CD14-positive monocyte (primary cell): ENCODE results near the gene OR7G1. TPM values are rescaled to one million over a fixed set of nuclear protein-coding genes. Genes with fewer than 3 reads are reported as not detected.

Source experiments
- DNase-seq, 3 donors: peaks; one replicate each; pipeline ENCODE4 v3.0.0-alpha.2; 2011 to 2022
- H2AFZ ChIP-seq: 2 replicates; pipeline ENCODE4 v1.6.0; 2012; ENCODE audit warnings: mild to moderate bottlenecking, low read depth, low read length, inconsistent platforms; ENCODE audit not compliant: insufficient read depth, poor library complexity, severe bottlenecking
- H3K27ac ChIP-seq, 2 donors: 1 replicate in 1 of 2; 2 replicates in 1 of 2; pipeline ENCODE4 v1.5.1; 2012 to 2013; ENCODE audit warnings: low read length in 2 of 2, control low read depth in 1 of 2, inconsistent platforms in 1 of 2, low read depth in 1 of 2, mild to moderate bottlenecking in 1 of 2
- H3K27me3 ChIP-seq, 2 donors: one replicate each; pipeline versions ENCODE4 v1.6.0 to v1.6.1; 2011 to 2013; ENCODE audit warnings: low read length in 2 of 2; ENCODE audit not compliant: control insufficient read depth in 2 of 2, insufficient read depth in 2 of 2
- H3K36me3 ChIP-seq, 2 donors: replicated peaks in 1 of 2; 1 replicate in 1 of 2; 2 replicates in 1 of 2; pipeline versions ENCODE4 v1.5.1 to v1.6.1; 2012 to 2013; ENCODE audit warnings: low read length in 2 of 2, control low read depth in 1 of 2, inconsistent platforms in 1 of 2, mild to moderate bottlenecking in 1 of 2; ENCODE audit not compliant: insufficient read depth in 2 of 2, control insufficient read depth in 1 of 2
- H3K4me1 ChIP-seq, 2 donors: 1 replicate in 1 of 2; 2 replicates in 1 of 2; pipeline versions ENCODE4 v1.5.1 to v1.6.1; 2012 to 2013; ENCODE audit warnings: low read length in 2 of 2, control low read depth in 1 of 2, inconsistent platforms in 1 of 2, mild to moderate bottlenecking in 1 of 2, moderate library complexity in 1 of 2; ENCODE audit not compliant: insufficient read depth in 2 of 2, control insufficient read depth in 1 of 2
- H3K4me2 ChIP-seq: replicated peaks from 2 replicates; pipeline ENCODE3; 2012; ENCODE audit warnings: low read length, moderate library complexity, mild to moderate bottlenecking; ENCODE audit not compliant: poor library complexity, severe bottlenecking; ENCODE audit errors: extremely low read depth
- H3K4me3 ChIP-seq, 3 experiments: fragments of 200-600 bp in 1 of 3; sonication (generic) in 1 of 3; replicated peaks in 1 of 3; 1 replicate in 2 of 3; 2 replicates in 1 of 3; pipeline ENCODE4 v1.5.1; 2011 to 2013; ENCODE audit warnings: low read length in 3 of 3, mild to moderate bottlenecking in 3 of 3, control low read depth in 2 of 3, low read depth in 2 of 3, inconsistent platforms in 1 of 3, moderate library complexity in 1 of 3
- H3K79me2 ChIP-seq: 2 replicates; pipeline ENCODE4 v1.6.0; 2012; ENCODE audit warnings: mild to moderate bottlenecking, control low read depth, inconsistent platforms, low read length, moderate library complexity; ENCODE audit not compliant: insufficient read depth
- H3K9ac ChIP-seq: 2 replicates; pipeline ENCODE4 v1.6.0; 2017; ENCODE audit warnings: low read length, mild to moderate bottlenecking; ENCODE audit not compliant: insufficient read depth, poor library complexity, severe bottlenecking
- H3K9me3 ChIP-seq, 2 donors: replicated peaks in 1 of 2; 1 replicate in 1 of 2; 2 replicates in 1 of 2; pipeline versions ENCODE4 v1.5.1 to v1.6.1; 2012 to 2013; ENCODE audit warnings: low read length in 2 of 2, control low read depth in 1 of 2; ENCODE audit not compliant: control insufficient read depth in 1 of 2, insufficient read depth in 1 of 2
- H4K20me1 ChIP-seq: 2 replicates; pipeline ENCODE4 v1.6.0; 2012; ENCODE audit warnings: mild to moderate bottlenecking, low read length, control low read depth, moderate library complexity; ENCODE audit not compliant: insufficient read depth
- H3K27ac Mint-ChIP-seq, 7 donors: one replicate each; pipeline ENCODE4 v1.8.0; 2020; ENCODE audit warnings: mild to moderate bottlenecking in 7 of 7, mixed read lengths in 7 of 7, moderate library complexity in 6 of 7, inconsistent platforms in 2 of 7
- H3K27me3 Mint-ChIP-seq, 3 donors: one replicate each; pipeline ENCODE4 v1.8.0; 2021 to 2022; ENCODE audit warnings: low read depth in 3 of 3, mild to moderate bottlenecking in 3 of 3, mixed read lengths in 3 of 3, moderate library complexity in 3 of 3, inconsistent platforms in 1 of 3
- H3K36me3 Mint-ChIP-seq, 2 donors: one replicate each; pipeline ENCODE4 v1.8.0; 2020; ENCODE audit warnings: mixed read lengths in 2 of 2, inconsistent platforms in 1 of 2, mild to moderate bottlenecking in 1 of 2
- H3K4me1 Mint-ChIP-seq: one replicate; pipeline ENCODE4 v1.8.0; 2020; ENCODE audit warnings: mild to moderate bottlenecking, mixed read lengths
- H3K4me3 Mint-ChIP-seq, 2 donors: one replicate each; pipeline ENCODE4 v1.8.0; 2020; ENCODE audit warnings: mild to moderate bottlenecking in 2 of 2, mixed read lengths in 2 of 2, moderate library complexity in 1 of 2
- H3K9me3 Mint-ChIP-seq, 7 donors: one replicate each; pipeline ENCODE4 v1.8.0; 2020 to 2022; ENCODE audit warnings: mixed read lengths in 7 of 7, mild to moderate bottlenecking in 6 of 7, moderate library complexity in 6 of 7, inconsistent platforms in 2 of 7
- CTCF ChIP-seq: fragments of 200-600 bp; IDR thresholded peaks from one replicate; pipeline ENCODE4 v1.8.0; 2022; ENCODE audit warnings: antibody characterized with exemption, mild to moderate bottlenecking
- WGBS: methylation state at CpG from one replicate; pipeline ENCODE4 v1.1.5; 2013; ENCODE audit warnings: missing lambda C conversion rate; ENCODE audit not compliant: insufficient coverage; 5-methylcytosine and 5-hydroxymethylcytosine counted together
- intact Hi-C, 2 donors: fragments of 100-400 bp; cut with micrococcal nuclease; formaldehyde crosslinking; loops; one replicate each; pipeline versions ENCODE4 v1.15.0 to v1.15.1; 2023
- polyA plus RNA-seq, 3 donors: library from polyadenylated mRNA; depleted of rRNA in 1 of 3; unstranded in 2 of 3; stranded (reverse) in 1 of 3; fragments of 300-500 nt in 2 of 3; fragments of >200 nt in 1 of 3; fragmentation: Illumina TruSeq in 2 of 3; gene quantifications; 1 replicate in 2 of 3; 2 replicates in 1 of 3; pipeline ENCODE4 v1.2.3, GENCODE V29; 2012 to 2021

The OR7G1 gene
- polyA plus RNA-seq, 3 donors: not detected

GRCh38 chr19:9149997-9150396 lies 34.4 kb upstream of the OR7G1 start:
- no peak overlapping the region for H3K4me3 ChIP-seq
- peaks cover 62 to 74% (median 71%) of the 10 kb centered on the region in 7 donors for H3K9me3 Mint-ChIP-seq
- no peak for DNase-seq
- H2AFZ ChIP-seq: no peak overlapping the region
- H4K20me1 ChIP-seq: peaks cover 50% of the 10 kb centered on the region
- H3K4me3 Mint-ChIP-seq: no peak overlapping the region
- H3K36me3 Mint-ChIP-seq: peaks cover 77 to 91% of the 10 kb centered on the region in 2 donors
- no peak overlapping the region for H3K4me2 ChIP-seq
- peaks cover 22 to 94% of the 10 kb centered on the region in 2 donors for H3K36me3 ChIP-seq
- H3K79me2 ChIP-seq: peaks cover 100% of the 10 kb centered on the region
- WGBS: 100% methylated on average over 2 of the region's 4 CpGs
- H3K27me3 ChIP-seq: no peaks in the 10 kb centered on the region
- no peak overlapping the region for H3K27ac ChIP-seq
- intact Hi-C loops: loop anchor here (5.0 to 10.0 kb wide), 5 partner anchors 155 to 645 kb away; partner anchors contain the start of genes ZNF699 (in 2 of the 2), ZNF121 (in 1 of the 2) and ZNF266 (in 1 of the 2)
- peaks cover 0 to 1% (median 0%) of the 10 kb centered on the region in 3 donors for H3K27me3 Mint-ChIP-seq
- H3K9ac ChIP-seq: no peak overlapping the region
- peaks cover 81 to 88% of the 10 kb centered on the region in 2 donors for H3K9me3 ChIP-seq
- TF ChIP-seq CTCF: no peak
- H3K4me1 ChIP-seq: no peaks in the 10 kb centered on the region
- H3K4me1 Mint-ChIP-seq: peaks cover 15% of the 10 kb centered on the region
- no peak overlapping the region for H3K27ac Mint-ChIP-seq

GRCh38 chr19:9148697-9149096 lies 33.1 kb upstream of the OR7G1 start:
- Histone ChIP-seq H3K4me2 (no peak overlapping the region), H3K9me3 (peaks cover 86 to 95% of the 10 kb centered on the region in 2 donors), H4K20me1 (peaks cover 41% of the 10 kb centered on the region), H3K9ac (no peak overlapping the region), H2AFZ (no peak overlapping the region), H3K79me2 (peaks cover 100% of the 10 kb centered on the region), H3K36me3 (peaks cover 22 to 94% of the 10 kb centered on the region in 2 donors), H3K4me3 (no peak overlapping the region), H3K27ac (no peak overlapping the region), H3K27me3 (no peaks in the 10 kb centered on the region), H3K4me1 (no peaks in the 10 kb centered on the region)
- TF ChIP-seq CTCF: no peak
- WGBS: 100% methylated on average over 2 of the region's 3 CpGs
- Mint-ChIP-seq H3K4me1 (peaks cover 15% of the 10 kb centered on the region), H3K4me3 (no peak overlapping the region), H3K27me3 (peaks cover 0 to 1% (median 0%) of the 10 kb centered on the region in 3 donors), H3K36me3 (peaks cover 77 to 88% of the 10 kb centered on the region in 2 donors), H3K27ac (no peak overlapping the region), H3K9me3 (peaks cover 63 to 81% (median 76%) of the 10 kb centered on the region in 7 donors)
- intact Hi-C loops: loop anchor here (5.0 to 10.0 kb wide), 5 partner anchors 156 to 646 kb away; partner anchors contain the start of genes ZNF699 (in 2 of the 2), ZNF121 (in 1 of the 2) and ZNF266 (in 1 of the 2)
- no peak for DNase-seq
